HEK293 (cell line): ENCODE measurements around the gene C1orf52.

Experiments used
- CTCF ChIA-PET: fragments of 350-600 bp; formaldehyde crosslinking; extraction: SDS; loops from one replicate; lab custom pipeline; 2021; ENCODE audit warnings: antibody characterized with exemption; lab: Yijun Ruan, JAX
- POLR2A ChIA-PET: fragments of 300-600 bp; formaldehyde crosslinking; extraction: SDS; loops from one replicate; lab custom pipeline; 2020; ENCODE audit warnings: antibody characterized with exemption, inconsistent platforms; lab: Yijun Ruan, JAX
- H3K27ac ChIP-seq: fragments of 200-500 bp; sonication (Bioruptor generic); 2 replicates; pipeline ENCODE4 v1.5.1; 2014; ENCODE audit warnings: low read depth, low read length, control low read depth, inconsistent platforms; ENCODE audit errors: extremely low read depth
- H3K36me3 ChIP-seq, 2 experiments: fragments of 200-500 bp in 1 of 2; sonication (Bioruptor generic) in 1 of 2; 1 replicate in 1 of 2; 2 replicates in 1 of 2; pipeline ENCODE4 v1.5.1; 2014 to 2017; ENCODE audit warnings: inconsistent platforms in 2 of 2, low read length in 2 of 2; ENCODE audit not compliant: control insufficient read depth in 2 of 2, insufficient read depth in 1 of 2
- H3K4me1 ChIP-seq: fragments of 200-500 bp; sonication (Bioruptor generic); 2 replicates; pipeline ENCODE4 v1.5.1; 2014; ENCODE audit warnings: mild to moderate bottlenecking, low read length, inconsistent platforms; ENCODE audit not compliant: control insufficient read depth, insufficient read depth
- H3K4me3 ChIP-seq: 2 replicates; pipeline ENCODE4 v1.5.1; 2011; ENCODE audit warnings: low read depth, mild to moderate bottlenecking, control low read depth, low read length, moderate library complexity
- H3K9me3 ChIP-seq: fragments of 200-500 bp; sonication (Bioruptor generic); 2 replicates; pipeline ENCODE4 v1.5.1; 2014; ENCODE audit warnings: low read depth, low read length, inconsistent platforms; ENCODE audit not compliant: control insufficient read depth, insufficient read depth
- ELK4 ChIP-seq: IDR thresholded peaks from 2 replicates; pipeline ENCODE4 v1.6.1; 2011; ENCODE audit warnings: mild to moderate bottlenecking, low read depth, low read length, borderline replicate concordance
- FEZF1 ChIP-seq: fragments of 450-650 bp; formaldehyde crosslinking; IDR thresholded peaks from 2 replicates; pipeline ENCODE4 v1.5.1; 2016; ENCODE audit warnings: missing biosample characterization, missing genetic modification characterization
- KLF10 ChIP-seq: fragments of 450-650 bp; IDR thresholded peaks from 2 replicates; pipeline ENCODE4 v1.5.1; 2018; ENCODE audit warnings: missing biosample characterization, mild to moderate bottlenecking, missing genetic modification characterization
- MYNN ChIP-seq: fragments of 450-650 bp; formaldehyde crosslinking; IDR thresholded peaks from 2 replicates; pipeline ENCODE4 v1.5.1; 2016; ENCODE audit warnings: missing biosample characterization, missing genetic modification characterization, borderline replicate concordance
- OVOL3 ChIP-seq: fragments of 450-650 bp; formaldehyde crosslinking; IDR thresholded peaks from 2 replicates; pipeline ENCODE4 v1.5.1; 2016; ENCODE audit warnings: missing biosample characterization, missing genetic modification characterization
- YY1 ChIP-seq: fragments of 450-650 bp; formaldehyde crosslinking; IDR thresholded peaks from 2 replicates; pipeline ENCODE4 v1.5.1; 2018; ENCODE audit warnings: missing biosample characterization, missing genetic modification characterization
- ZBTB10 ChIP-seq: fragments of 450-650 bp; formaldehyde crosslinking; IDR thresholded peaks from 2 replicates; pipeline ENCODE4 v1.5.1; 2016; ENCODE audit warnings: missing biosample characterization, missing genetic modification characterization
- ZBTB17 ChIP-seq: fragments of 450-650 bp; formaldehyde crosslinking; IDR thresholded peaks from 2 replicates; pipeline ENCODE4 v1.5.1; 2016; ENCODE audit warnings: missing biosample characterization, missing genetic modification characterization
- ZNF140 ChIP-seq: fragments of 450-650 bp; formaldehyde crosslinking; IDR thresholded peaks from 2 replicates; pipeline ENCODE4 v1.5.1; 2016; ENCODE audit warnings: missing biosample characterization, missing genetic modification characterization
- ZNF146 ChIP-seq: fragments of 450-650 bp; formaldehyde crosslinking; IDR thresholded peaks from 2 replicates; pipeline ENCODE4 v1.5.1; 2016; ENCODE audit warnings: missing biosample characterization, missing genetic modification characterization
- ZNF155 ChIP-seq: fragments of 450-650 bp; formaldehyde crosslinking; IDR thresholded peaks from 2 replicates; pipeline ENCODE4 v1.5.1; 2016; ENCODE audit warnings: missing biosample characterization, missing genetic modification characterization
- ZNF169 ChIP-seq: fragments of 450-650 bp; formaldehyde crosslinking; IDR thresholded peaks from 2 replicates; pipeline ENCODE4 v1.5.1; 2016; ENCODE audit warnings: missing biosample characterization, missing genetic modification characterization
- ZNF202 ChIP-seq: fragments of 450-650 bp; formaldehyde crosslinking; IDR thresholded peaks from 2 replicates; pipeline ENCODE4 v1.5.1; 2016; ENCODE audit warnings: missing biosample characterization, missing genetic modification characterization, borderline replicate concordance
- ZNF248 ChIP-seq: fragments of 450-650 bp; formaldehyde crosslinking; IDR thresholded peaks from 2 replicates; pipeline ENCODE4 v1.5.1; 2017; ENCODE audit warnings: missing biosample characterization, missing genetic modification characterization
- ZNF266 ChIP-seq: fragments of 450-650 bp; formaldehyde crosslinking; IDR thresholded peaks from 2 replicates; pipeline ENCODE4 v1.5.1; 2016; ENCODE audit warnings: missing biosample characterization, missing genetic modification characterization, low read depth
- ZNF280C ChIP-seq: fragments of 450-650 bp; formaldehyde crosslinking; IDR thresholded peaks from 2 replicates; pipeline ENCODE4 v1.5.1; 2016; ENCODE audit warnings: missing biosample characterization, missing genetic modification characterization
- ZNF335 ChIP-seq: fragments of 450-650 bp; formaldehyde crosslinking; conservative IDR thresholded peaks from 2 replicates; pipeline ENCODE4 v1.5.1; 2016; ENCODE audit warnings: missing biosample characterization, missing genetic modification characterization
- ZNF404 ChIP-seq: fragments of 450-650 bp; formaldehyde crosslinking; IDR thresholded peaks from 2 replicates; pipeline ENCODE4 v1.5.1; 2017; ENCODE audit warnings: missing biosample characterization, missing genetic modification characterization
- ZNF510 ChIP-seq: fragments of 450-650 bp; formaldehyde crosslinking; IDR thresholded peaks from 2 replicates; pipeline ENCODE4 v1.5.1; 2018; ENCODE audit warnings: mild to moderate bottlenecking, missing genetic modification characterization, missing biosample characterization; ENCODE audit not compliant: insufficient replicate concordance
- ZNF513 ChIP-seq: fragments of 450-650 bp; IDR thresholded peaks from 2 replicates; pipeline ENCODE4 v1.5.1; 2018; ENCODE audit warnings: missing biosample characterization, missing genetic modification characterization
- ZNF555 ChIP-seq: fragments of 450-650 bp; formaldehyde crosslinking; conservative IDR thresholded peaks from 2 replicates; pipeline ENCODE4 v1.5.1; 2017; ENCODE audit warnings: missing biosample characterization, mild to moderate bottlenecking, missing genetic modification characterization, inconsistent platforms
- ZNF747 ChIP-seq: fragments of 450-650 bp; formaldehyde crosslinking; IDR thresholded peaks from 2 replicates; pipeline ENCODE4 v1.5.1; 2016; ENCODE audit warnings: missing biosample characterization, missing genetic modification characterization
- ZNF830 ChIP-seq: fragments of 450-650 bp; IDR thresholded peaks from 2 replicates; pipeline ENCODE4 v1.5.0; 2018; ENCODE audit warnings: missing biosample characterization, missing genetic modification characterization, low read depth, mild to moderate bottlenecking, moderate library complexity
- ZSCAN23 ChIP-seq: fragments of 450-650 bp; formaldehyde crosslinking; IDR thresholded peaks from 2 replicates; pipeline ENCODE4 v1.5.1; 2016; ENCODE audit warnings: missing biosample characterization, missing genetic modification characterization

C1orf52 gene

GRCh38 chr1:85201340-85202091 lies 57.9 kb downstream of the C1orf52 start (continued):
- no peak for TF ChIP-seq OVOL3 (tag by site-specific recombination)
- 0 out of 2 replicates have a peak, but pooled peaks have one; percentile 26 for TF ChIP-seq ZNF146 (tag by site-specific recombination)
- TF ChIP-seq ZNF155 (tag by site-specific recombination) = no peak

- CTCF ChIA-PET = interaction anchor here (0.7 to 1.8 kb wide), 3 partner anchors 24 to 91 kb away, joined by 3 to 7 read pairs (median 3); no protein-coding TSS in a partner anchor
- peak within 1 kb of the TSS; percentile 96 for H3K27ac ChIP-seq
- POLR2A ChIA-PET = interaction anchor here (0.6 to 4.1 kb wide), 9 partner anchors 9 to 151 kb away, joined by 3 to 19 read pairs (median 4); partner anchors contain the start of genes BCL10 and C1orf52
- H3K36me3 ChIP-seq = no peaks in the 10 kb centered on the region
- peaks cover 8% of the 10 kb centered on the region; the same call in 1 of the 2 replicates for H3K4me1 ChIP-seq
- peak within 1 kb of the TSS; percentile 98 for H3K4me3 ChIP-seq
- H3K9me3 ChIP-seq = no peaks in the 10 kb centered on the region
- TF ChIP-seq ZNF169 (tag by site-specific recombination) = no peak
- no peak for TF ChIP-seq ZNF510
- no peak for TF ChIP-seq ZNF404 (tag by site-specific recombination)
- TF ChIP-seq ZNF280C (tag by site-specific recombination) = no peak
- peak; percentile 91 for TF ChIP-seq KLF10 (tag by site-specific recombination)
- no peak for TF ChIP-seq ELK4
- 0 out of 2 replicates have a peak, but pooled peaks have one; percentile 25 for TF ChIP-seq ZBTB10 (tag by site-specific recombination)
- no peak for TF ChIP-seq FEZF1 (tag by site-specific recombination)
- no peak for TF ChIP-seq ZNF266 (tag by site-specific recombination)
- 0 out of 2 replicates have a peak, but pooled peaks have one; percentile 47 for TF ChIP-seq YY1 (tag by site-specific recombination)
- TF ChIP-seq ZNF140 (tag by site-specific recombination) = no peak
- no peak for TF ChIP-seq ZNF146 (tag by site-specific recombination)
- TF ChIP-seq ZNF248 (tag by site-specific recombination) = no peak
- no peak for TF ChIP-seq MYNN (tag by site-specific recombination)
- TF ChIP-seq ZNF335 (tag by site-specific recombination) = peak; percentile 93
- peak; percentile 86 for TF ChIP-seq ZNF513 (tag by site-specific recombination)
- TF ChIP-seq ZNF202 (tag by site-specific recombination) = no peak
- no peak for TF ChIP-seq ZNF747 (tag by site-specific recombination)
- TF ChIP-seq ZSCAN23 = no peak
- TF ChIP-seq ZNF555 = no peak
- TF ChIP-seq ZNF830 = no peak
- TF ChIP-seq ZBTB17 = peak; percentile 69
These were observed 58.8 kb downstream of the C1orf52 start, which contains the start of gene SYDE2 for GRCh38 chr1:85200463-85201339. Gene SYDE2 (minus strand): TSS chr1:85201016. CDS start chr1:85200996, 20 bp downstream.
